Right renal pelvis (tissue), 4 donors: ENCODE data around the gene NFATC2. TPM values are rescaled to one million over a fixed set of nuclear protein-coding genes. Genes with fewer than 3 reads are reported as not detected.
"Not testable (repeated sequence)": the region's sequence is repeated elsewhere in the genome, so short reads cannot be mapped to it uniquely, and the experiment has no call there.

Experiments
- DNase-seq, 4 donors: peaks; one replicate each; pipeline ENCODE4 v3.0.0-alpha.2; 2013; ENCODE audit warnings: low read depth in 4 of 4, low spot score in 3 of 4, missing footprints in 1 of 4
- polyA plus RNA-seq, 4 donors: library from polyadenylated mRNA; unstranded; fragments of 120-200 nt; gene quantifications; one replicate each; pipeline ENCODE4 v1.2.1, GENCODE V29; 2013; ENCODE audit not compliant: insufficient read length in 4 of 4

The NFATC2 gene
- polyA plus RNA-seq, 4 donors = 1.7 to 2.7 (median 1.7) TPM

GRCh38 chr20:51347831-51348230, 194.7 kb downstream of the NFATC2 start:
- DNase-seq = no peak

DNA sequence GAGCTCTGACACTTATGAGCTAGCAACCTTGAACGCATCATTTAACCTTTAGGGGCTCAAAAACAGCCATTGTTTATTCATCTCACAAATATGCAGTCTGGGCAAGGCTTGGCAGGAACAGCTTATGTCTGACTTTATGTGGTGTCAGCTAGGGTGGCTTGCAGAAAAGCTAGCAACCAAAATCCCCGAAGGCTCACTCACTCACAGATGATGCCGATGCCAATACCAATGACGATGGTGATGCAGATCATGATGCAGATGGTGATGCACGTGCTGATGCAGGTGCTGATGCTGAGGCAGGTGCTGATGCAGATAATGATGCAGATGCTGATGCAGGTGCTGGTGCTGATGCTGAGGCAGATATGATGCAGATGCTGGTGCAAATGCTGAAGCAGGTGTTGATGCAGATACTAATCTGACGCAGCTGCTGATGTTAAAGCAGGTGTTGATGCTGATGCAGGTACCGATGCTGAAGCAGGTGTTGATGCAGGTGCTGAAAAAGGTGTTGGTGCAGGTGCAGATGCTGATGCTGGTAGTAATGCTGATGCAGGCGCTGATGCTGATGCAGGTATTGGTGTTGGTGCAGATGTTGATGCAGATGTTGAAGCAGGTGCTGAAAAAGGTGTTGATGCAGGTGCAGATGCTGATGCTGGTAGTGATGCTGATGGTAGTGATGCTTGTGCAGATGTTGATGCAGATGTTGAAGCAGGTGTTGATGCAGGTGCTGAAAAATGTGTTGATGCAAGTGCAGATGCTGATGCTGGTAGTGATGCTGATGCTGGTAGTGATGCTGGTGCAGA, 195.6 kb downstream of the NFATC2 start:
- DNase-seq = no peak

GRCh38 chr20:51345601-51346101, 196.9 kb downstream of the NFATC2 start:
- no peak for DNase-seq

DNA sequence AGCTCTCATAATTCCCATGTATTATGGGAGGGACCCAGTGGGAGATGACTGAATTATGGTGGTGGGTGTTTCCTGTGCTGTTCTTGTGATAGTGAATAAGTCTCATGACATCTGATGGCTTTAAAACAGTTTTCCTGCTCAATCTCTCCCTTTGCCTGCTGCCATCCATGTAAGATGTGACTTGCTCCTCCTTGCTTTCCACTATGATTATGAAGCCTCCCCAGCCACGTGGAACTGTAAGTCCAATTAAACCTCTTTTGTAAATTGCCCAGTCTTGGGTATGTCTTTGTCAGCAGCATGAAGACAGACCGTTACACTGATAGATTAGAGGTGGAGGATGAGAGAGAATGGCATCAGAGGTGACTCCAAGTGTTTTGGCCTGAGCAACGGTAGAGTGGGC, 198.7 kb downstream of the NFATC2 start:
- not testable (repeated sequence) for DNase-seq

DNA sequence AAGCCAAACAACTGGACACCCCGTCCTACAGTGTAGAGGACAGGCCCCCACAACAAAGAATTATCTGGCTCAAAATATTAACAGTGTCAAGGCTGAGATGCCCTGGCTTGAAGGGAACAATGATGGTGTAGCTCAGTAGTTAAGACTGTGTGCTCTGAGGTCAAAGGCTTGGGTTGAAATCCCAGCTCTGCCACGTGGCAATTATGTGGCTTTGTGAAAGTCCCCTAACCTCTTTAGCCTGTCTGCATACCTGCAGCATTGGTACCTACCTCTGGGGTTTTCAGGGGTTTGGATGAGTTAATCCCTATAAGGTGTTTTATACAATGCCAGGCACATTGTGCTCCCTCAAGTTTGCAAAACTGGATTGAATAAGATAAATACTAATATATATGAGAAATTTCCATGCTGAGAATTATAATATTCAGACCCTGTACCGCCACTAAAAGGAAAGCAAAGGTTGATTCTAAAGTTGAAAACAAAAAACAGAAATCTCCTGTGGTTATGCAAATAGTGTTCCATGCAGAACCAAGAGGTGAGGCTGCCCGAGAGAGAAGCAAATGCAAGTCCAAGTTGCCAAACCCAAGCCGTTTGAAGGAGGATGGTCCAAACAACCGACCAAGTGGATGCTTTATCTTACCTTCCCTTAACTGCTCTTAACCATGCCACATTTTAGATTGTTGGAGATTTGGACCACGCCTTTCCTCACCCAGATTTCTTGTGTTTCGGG, 199.8 kb downstream of the NFATC2 start:
- no peak for DNase-seq

DNA sequence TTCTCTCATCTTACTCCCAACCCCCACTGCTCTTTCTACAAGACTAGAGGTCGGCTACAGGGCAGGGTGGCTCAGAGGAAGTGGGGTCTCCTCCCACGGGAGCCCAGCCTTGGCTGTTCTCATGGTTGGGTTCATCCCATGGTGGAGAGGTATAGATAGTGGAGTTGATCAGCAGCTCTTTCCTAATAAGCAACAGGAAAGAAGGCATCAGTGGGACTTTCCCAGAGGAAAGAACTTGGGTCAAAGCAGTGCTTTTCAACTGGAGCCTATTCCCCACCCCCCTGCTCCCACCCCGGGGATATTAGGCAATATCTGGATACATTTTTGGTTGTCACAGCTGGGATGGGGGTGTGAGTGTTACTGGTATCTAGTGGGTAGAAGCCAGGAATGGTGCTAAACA, 200.9 kb downstream of the NFATC2 start:
- no peak for DNase-seq

DNA sequence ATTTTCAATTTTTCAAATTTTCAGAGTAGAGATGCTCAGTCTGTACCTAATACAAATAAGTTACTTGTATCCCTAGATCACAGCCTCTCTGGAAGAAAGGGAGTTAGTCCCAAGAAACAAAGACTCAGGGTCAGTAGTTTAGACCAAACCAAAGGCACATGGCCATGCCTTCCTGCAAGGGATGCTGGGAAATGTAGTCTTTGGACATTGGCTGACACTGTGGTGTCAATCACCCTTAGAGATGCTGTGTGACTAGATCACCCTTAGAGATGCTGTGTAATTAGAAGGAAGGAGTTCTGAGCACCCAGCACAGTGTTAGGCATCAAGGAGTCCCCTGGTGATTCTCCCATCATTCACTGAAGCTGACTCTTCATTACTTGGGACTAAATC, 202.1 kb downstream of the NFATC2 start:
- DNase-seq = no peak

DNA sequence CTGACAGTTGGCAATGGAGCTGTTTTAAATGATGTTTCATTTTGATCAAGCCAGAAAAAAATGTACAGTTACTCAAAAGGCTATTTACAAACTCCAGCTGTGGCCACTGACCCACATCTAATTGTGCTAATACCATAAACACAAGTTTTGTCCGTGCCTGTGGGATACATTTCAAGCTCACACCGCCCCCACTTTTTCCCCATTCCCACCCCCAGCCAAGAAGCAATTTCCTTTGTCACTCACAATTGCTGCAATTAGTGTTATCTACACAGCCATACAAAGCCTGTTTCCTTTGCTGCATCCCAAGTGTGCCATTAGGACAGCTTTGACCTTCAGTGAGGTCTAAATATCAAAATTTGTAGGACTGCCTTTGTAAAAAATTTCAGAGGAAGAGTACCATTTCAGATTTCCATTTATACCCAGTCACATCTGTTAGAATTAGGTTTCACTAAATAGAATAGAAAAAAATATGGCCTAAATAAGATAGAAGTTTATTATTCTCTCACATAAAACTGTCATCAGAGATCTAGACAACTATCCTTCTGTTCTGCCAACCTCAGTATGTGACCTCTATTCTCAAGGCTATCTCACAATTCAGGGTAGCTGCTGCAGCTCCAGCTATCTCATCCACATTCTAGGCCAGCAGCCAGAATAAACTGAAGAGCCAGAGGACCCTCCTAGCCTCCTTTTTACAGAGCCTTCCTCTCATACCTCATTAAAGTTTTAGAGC, 202.6 kb downstream of the NFATC2 start:
- DNase-seq = no peak

DNA sequence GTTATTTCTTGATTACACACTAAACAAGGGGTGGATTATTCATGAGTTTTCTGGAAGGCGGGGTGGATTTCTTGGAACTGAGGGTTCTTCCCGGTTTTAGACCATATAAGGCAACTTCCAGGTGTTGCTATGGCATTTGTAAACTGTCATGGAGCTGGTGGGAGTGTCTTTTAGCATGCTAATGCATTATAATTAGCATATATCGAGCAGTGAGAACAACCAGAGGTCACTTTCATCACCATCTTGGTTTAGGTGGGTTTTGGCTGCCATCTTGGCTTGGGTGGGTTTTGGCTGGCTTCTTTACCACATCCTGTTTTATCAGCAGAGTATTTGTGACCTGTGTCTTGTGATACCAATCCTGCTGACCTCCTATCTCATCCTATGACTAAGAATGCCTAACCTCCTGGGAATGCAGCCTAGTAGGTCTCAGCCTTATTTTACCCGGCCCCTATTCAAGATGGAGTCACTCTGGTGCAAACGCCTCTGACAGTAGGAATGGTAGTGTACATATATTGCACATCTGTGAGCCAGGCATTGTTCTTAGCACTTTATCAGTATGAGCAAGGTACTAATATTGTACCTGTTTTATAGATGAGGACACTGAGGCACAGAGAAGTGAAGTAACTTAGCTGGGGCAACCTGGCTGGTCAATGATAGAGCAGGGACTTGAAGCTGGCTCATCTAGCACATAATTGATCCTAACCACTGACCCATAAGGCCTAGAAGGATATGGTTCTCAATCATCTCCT, 203.7 kb downstream of the NFATC2 start:
- DNase-seq = no peak

- DNase-seq = no peak
These were observed 205.3 kb downstream of the NFATC2 start for GRCh38 chr20:51337126-51337805.

Other genes with a start within 250 kb of the NFATC2 start
- gene ATP9A, start 225.7 kb upstream of the NFATC2 start, polyA plus RNA-seq = 10 to 100 TPM; 57.7 to 63.7 (median 61.4) TPM